ENCODE measurements around the gene TSPAN14. TPM values are rescaled to one million over a fixed set of nuclear protein-coding genes. Genes with fewer than 3 reads are reported as not detected.
A peak's percentile ranks its signal among the peaks of the same experiment; 100 is the strongest.

TSPAN14 gene
- total and polyA plus RNA-seq, 4 donors = 19.9 to 36.8 (median 27.3) TPM

DNA sequence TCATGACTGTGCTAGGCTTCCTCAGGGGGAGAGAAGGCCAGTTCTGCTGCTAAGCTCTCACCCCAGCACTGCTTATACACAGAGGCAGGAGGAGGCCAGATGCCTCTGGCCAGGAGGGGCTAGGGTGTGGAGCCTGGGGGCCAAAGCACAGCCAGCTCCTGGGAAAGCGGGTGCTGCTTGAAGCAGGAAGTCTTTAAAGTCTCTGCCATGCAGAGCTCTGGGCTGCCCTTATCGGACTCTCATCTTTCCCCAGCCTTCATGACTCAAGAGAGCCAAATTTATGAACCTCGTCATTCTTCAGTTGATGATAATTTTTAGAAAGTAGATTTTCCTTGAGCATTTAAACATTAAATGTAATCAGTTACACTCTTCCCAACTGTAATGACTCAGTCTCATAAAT, 11.2 kb upstream of the TSPAN14 start:
- no peak for DNase-seq (ENCODE audit: low spot score)
- no peak overlapping the region for H3K9ac ChIP-seq (ENCODE audit: low read depth in 1 of 2, low read length in 2 of 2)
- H3K27ac ChIP-seq (ENCODE audit: low read depth in 1 of 2, low read length in 2 of 2) = no peak overlapping the region
- H3K9me3 ChIP-seq (ENCODE audit: control insufficient read depth in 4 of 4, low read length in 3 of 4) = no peaks in the 10 kb centered on the region
- no peak for TF ChIP-seq EGR1 (IDR thresholded peaks at IDR 0.05; ENCODE audit: low read depth in 2 of 2)
- TF ChIP-seq, protein P1, sequence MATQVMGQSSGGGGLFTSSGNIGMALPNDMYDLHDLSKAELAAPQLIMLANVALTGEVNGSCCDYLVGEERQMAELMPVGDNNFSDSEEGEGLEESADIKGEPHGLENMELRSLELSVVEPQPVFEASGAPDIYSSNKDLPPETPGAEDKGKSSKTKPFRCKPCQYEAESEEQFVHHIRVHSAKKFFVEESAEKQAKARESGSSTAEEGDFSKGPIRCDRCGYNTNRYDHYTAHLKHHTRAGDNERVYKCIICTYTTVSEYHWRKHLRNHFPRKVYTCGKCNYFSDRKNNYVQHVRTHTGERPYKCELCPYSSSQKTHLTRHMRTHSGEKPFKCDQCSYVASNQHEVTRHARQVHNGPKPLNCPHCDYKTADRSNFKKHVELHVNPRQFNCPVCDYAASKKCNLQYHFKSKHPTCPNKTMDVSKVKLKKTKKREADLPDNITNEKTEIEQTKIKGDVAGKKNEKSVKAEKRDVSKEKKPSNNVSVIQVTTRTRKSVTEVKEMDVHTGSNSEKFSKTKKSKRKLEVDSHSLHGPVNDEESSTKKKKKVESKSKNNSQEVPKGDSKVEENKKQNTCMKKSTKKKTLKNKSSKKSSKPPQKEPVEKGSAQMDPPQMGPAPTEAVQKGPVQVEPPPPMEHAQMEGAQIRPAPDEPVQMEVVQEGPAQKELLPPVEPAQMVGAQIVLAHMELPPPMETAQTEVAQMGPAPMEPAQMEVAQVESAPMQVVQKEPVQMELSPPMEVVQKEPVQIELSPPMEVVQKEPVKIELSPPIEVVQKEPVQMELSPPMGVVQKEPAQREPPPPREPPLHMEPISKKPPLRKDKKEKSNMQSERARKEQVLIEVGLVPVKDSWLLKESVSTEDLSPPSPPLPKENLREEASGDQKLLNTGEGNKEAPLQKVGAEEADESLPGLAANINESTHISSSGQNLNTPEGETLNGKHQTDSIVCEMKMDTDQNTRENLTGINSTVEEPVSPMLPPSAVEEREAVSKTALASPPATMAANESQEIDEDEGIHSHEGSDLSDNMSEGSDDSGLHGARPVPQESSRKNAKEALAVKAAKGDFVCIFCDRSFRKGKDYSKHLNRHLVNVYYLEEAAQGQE (IDR thresholded peaks at IDR 0.05) = no peak
- no peak for TF ChIP-seq SP1 (IDR thresholded peaks at IDR 0.05)
- no peak for TF ChIP-seq GABPA (IDR thresholded peaks at IDR 0.05 in 1 of 2, conservative IDR thresholded peaks at IDR 0.05 in 1 of 2)
- no peak for TF ChIP-seq HNF4G (IDR thresholded peaks at IDR 0.05)
- TF ChIP-seq RAD21 (IDR thresholded peaks at IDR 0.05) = no peak
- no peak for TF ChIP-seq ATF3 (IDR thresholded peaks at IDR 0.05)
- TF ChIP-seq YY1 (IDR thresholded peaks at IDR 0.05) = no peak
- no peak for TF ChIP-seq TAF1 (conservative IDR thresholded peaks at IDR 0.05)
- TF ChIP-seq, protein P2, sequence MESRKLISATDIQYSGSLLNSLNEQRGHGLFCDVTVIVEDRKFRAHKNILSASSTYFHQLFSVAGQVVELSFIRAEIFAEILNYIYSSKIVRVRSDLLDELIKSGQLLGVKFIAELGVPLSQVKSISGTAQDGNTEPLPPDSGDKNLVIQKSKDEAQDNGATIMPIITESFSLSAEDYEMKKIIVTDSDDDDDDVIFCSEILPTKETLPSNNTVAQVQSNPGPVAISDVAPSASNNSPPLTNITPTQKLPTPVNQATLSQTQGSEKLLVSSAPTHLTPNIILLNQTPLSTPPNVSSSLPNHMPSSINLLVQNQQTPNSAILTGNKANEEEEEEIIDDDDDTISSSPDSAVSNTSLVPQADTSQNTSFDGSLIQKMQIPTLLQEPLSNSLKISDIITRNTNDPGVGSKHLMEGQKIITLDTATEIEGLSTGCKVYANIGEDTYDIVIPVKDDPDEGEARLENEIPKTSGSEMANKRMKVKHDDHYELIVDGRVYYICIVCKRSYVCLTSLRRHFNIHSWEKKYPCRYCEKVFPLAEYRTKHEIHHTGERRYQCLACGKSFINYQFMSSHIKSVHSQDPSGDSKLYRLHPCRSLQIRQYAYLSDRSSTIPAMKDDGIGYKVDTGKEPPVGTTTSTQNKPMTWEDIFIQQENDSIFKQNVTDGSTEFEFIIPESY (IDR thresholded peaks at IDR 0.05) = no peak
- no peak for TF ChIP-seq FOXA2 (IDR thresholded peaks at IDR 0.05)
- no peaks in the 10 kb centered on the region for H3K36me3 ChIP-seq (ENCODE audit: control insufficient read depth in 4 of 4, insufficient read depth in 3 of 4, low read depth in 1 of 4, low read length in 3 of 4)
- WGBS = 86% methylated on average over 3 of the region's 3 CpGs
- no peak overlapping the region for H3K4me3 ChIP-seq (ENCODE audit: low read depth in 1 of 3, low read length in 3 of 3)
- H3K4me1 ChIP-seq (ENCODE audit: control insufficient read depth in 4 of 4, insufficient read depth in 4 of 4, low read length in 3 of 4) = peaks cover 0 to 7% (median 4%) of the 10 kb centered on the region in 4 donors
- no peaks in the 10 kb centered on the region for H3K27me3 ChIP-seq (ENCODE audit: control insufficient read depth in 4 of 4, insufficient read depth in 4 of 4, low read length in 3 of 4)

DNA sequence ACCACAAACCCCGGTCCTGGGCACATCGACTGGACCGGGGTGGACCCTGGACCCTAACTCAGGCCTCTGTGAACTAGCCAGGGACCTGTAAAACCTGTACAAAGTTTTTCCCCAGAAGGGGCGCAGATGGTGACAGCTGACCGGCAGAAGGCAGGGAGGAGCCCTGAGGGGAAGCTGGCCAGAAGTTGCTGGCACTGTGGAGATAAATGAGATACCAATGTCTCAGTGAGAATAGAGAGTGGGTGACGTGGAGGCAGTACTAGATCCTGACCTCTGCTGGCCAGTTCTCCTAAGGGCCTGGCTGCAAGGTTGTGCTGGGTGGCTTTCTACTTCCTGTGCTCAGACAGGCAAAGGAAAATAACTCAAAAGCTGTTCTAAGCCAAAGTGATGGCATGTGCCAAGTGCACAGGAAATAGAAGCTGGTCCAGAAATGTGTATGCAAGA, 10.6 kb upstream of the TSPAN14 start:
- H3K4me3 ChIP-seq (ENCODE audit: low read depth in 1 of 3, low read length in 3 of 3) = no peak overlapping the region
- TF ChIP-seq CTCF (IDR thresholded peaks at IDR 0.05; ENCODE audit: low read depth, low read length, missing input control) (peak; percentile 71), FOXA1 (IDR thresholded peaks at IDR 0.05) (peak; percentile 8), JUND (IDR thresholded peaks at IDR 0.05) (no peak), RXRA (IDR thresholded peaks at IDR 0.05) (peak; percentile 23 to 54), RAD21 (IDR thresholded peaks at IDR 0.05) (peak; percentile 83 to 89), SP1 (IDR thresholded peaks at IDR 0.05) (peak; percentile 11), HNF4A (conservative IDR thresholded peaks at IDR 0.05) (peak; percentile 33 to 63), NR2F2 (IDR thresholded peaks at IDR 0.05) (peak; percentile 63), TAF1 (conservative IDR thresholded peaks at IDR 0.05) (no peak)
- TF ChIP-seq, protein P3, sequence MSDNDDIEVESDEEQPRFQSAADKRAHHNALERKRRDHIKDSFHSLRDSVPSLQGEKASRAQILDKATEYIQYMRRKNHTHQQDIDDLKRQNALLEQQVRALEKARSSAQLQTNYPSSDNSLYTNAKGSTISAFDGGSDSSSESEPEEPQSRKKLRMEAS (IDR thresholded peaks at IDR 0.05) = no peak
- TF ChIP-seq, protein P1 (IDR thresholded peaks at IDR 0.05) = no peak
- H3K36me3 ChIP-seq (ENCODE audit: control insufficient read depth in 4 of 4, insufficient read depth in 3 of 4, low read depth in 1 of 4, low read length in 3 of 4) = no peaks in the 10 kb centered on the region
- no peaks in the 10 kb centered on the region for H3K9me3 ChIP-seq (ENCODE audit: control insufficient read depth in 4 of 4, low read length in 3 of 4)
- 31% methylated on average over 6 of the region's 6 CpGs for WGBS
- peak; percentile 62 for DNase-seq (ENCODE audit: low spot score)
- peak overlapping the region; percentile 13 to 33 for H3K27ac ChIP-seq (ENCODE audit: low read depth in 1 of 2, low read length in 2 of 2)
- H3K4me1 ChIP-seq (ENCODE audit: control insufficient read depth in 4 of 4, insufficient read depth in 4 of 4, low read length in 3 of 4) = peaks cover 0 to 7% (median 4%) of the 10 kb centered on the region in 4 donors
- no peak overlapping the region for H3K9ac ChIP-seq (ENCODE audit: low read depth in 1 of 2, low read length in 2 of 2)
- no peaks in the 10 kb centered on the region for H3K27me3 ChIP-seq (ENCODE audit: control insufficient read depth in 4 of 4, insufficient read depth in 4 of 4, low read length in 3 of 4)
